RWPE2 (cell line): ENCODE data around the gene MSRB1.

Experiments
- ATAC-seq: fragments of 200-7000 bp; cut with Tn5 transposase; 3 replicates; pipeline ENCODE4 v1.9.1; 2021; ENCODE audit warnings: low read depth
- DNase-seq: peaks from one replicate; pipeline ENCODE4 v3.0.0-alpha.2; 2020; ENCODE audit warnings: low spot score
- H3K27ac ChIP-seq: fragments of 450-650 bp; 2 replicates; pipeline ENCODE4 v1.5.1; 2017; ENCODE audit warnings: mild to moderate bottlenecking; ENCODE audit not compliant: poor library complexity, severe bottlenecking
- H3K27me3 ChIP-seq: fragments of 250-450 bp; sonication (Bioruptor Pico); 2 replicates; pipeline ENCODE4 v1.5.1; 2021; ENCODE audit warnings: mild to moderate bottlenecking, moderate library complexity; ENCODE audit not compliant: insufficient read depth, poor library complexity, severe bottlenecking
- H3K36me3 ChIP-seq: fragments of 250-450 bp; sonication (Bioruptor Pico); 2 replicates; pipeline ENCODE4 v1.5.1; 2020; ENCODE audit warnings: low read depth, mild to moderate bottlenecking, moderate library complexity
- H3K4me1 ChIP-seq: fragments of 250-450 bp; sonication (Bioruptor Pico); 2 replicates; pipeline ENCODE4 v1.5.1; 2021; ENCODE audit warnings: mild to moderate bottlenecking, moderate library complexity; ENCODE audit not compliant: insufficient read depth, poor library complexity, severe bottlenecking
- H3K4me3 ChIP-seq: fragments of 250-450 bp; sonication (Bioruptor Pico); 2 replicates; pipeline ENCODE4 v1.5.1; 2021; ENCODE audit warnings: mild to moderate bottlenecking, moderate library complexity; ENCODE audit not compliant: severe bottlenecking
- H3K9me3 ChIP-seq: fragments of 250-450 bp; sonication (Bioruptor Pico); 2 replicates; pipeline ENCODE4 v1.5.1; 2021; ENCODE audit warnings: mild to moderate bottlenecking, moderate library complexity; ENCODE audit not compliant: severe bottlenecking
- CTCF ChIP-seq: fragments of 450-650 bp; IDR thresholded peaks from one replicate; pipeline ENCODE4 v1.5.1; 2017; ENCODE audit warnings: mild to moderate bottlenecking, moderate library complexity; ENCODE audit not compliant: poor library complexity, severe bottlenecking

Gene MSRB1

GRCh38 chr16:1936945-1937479, 6.0 kb downstream of the MSRB1 start:
- TF ChIP-seq CTCF = no peak
- no peak for ATAC-seq
- H3K36me3 ChIP-seq = peaks cover 6% of the 10 kb centered on the region; the same call in 1 of the 2 replicates

GRCh38 chr16:1933097-1933661, 9.8 kb downstream of the MSRB1 start:
- Histone ChIP-seq H3K4me1 (no peaks in the 10 kb centered on the region), H3K36me3 (no peaks in the 10 kb centered on the region), H3K27ac (no peak overlapping the region), H3K4me3 (no peak overlapping the region), H3K27me3 (no peaks in the 10 kb centered on the region), H3K9me3 (no peaks in the 10 kb centered on the region)
- no peak for TF ChIP-seq CTCF
- DNase-seq = peak; percentile 61
- no peak for ATAC-seq

More at GRCh38 chr16:1936945-1937479, 6.0 kb downstream of the MSRB1 start:
- Histone ChIP-seq H3K27me3 (no peaks in the 10 kb centered on the region), H3K9me3 (no peaks in the 10 kb centered on the region), H3K4me3 (no peak overlapping the region), H3K27ac (no peak overlapping the region), H3K4me1 (peaks cover 2% of the 10 kb centered on the region)
- DNase-seq = no peak

- H3K27me3 ChIP-seq = no peaks in the 10 kb centered on the region
- ATAC-seq (peak; percentile 44; the same call in 2 of the 3 replicates), DNase-seq (peak; percentile 61)
- peak; percentile 35 for TF ChIP-seq CTCF
- no peak overlapping the region for H3K27ac ChIP-seq
- H3K36me3 ChIP-seq = no peaks in the 10 kb centered on the region
- no peak overlapping the region for H3K4me3 ChIP-seq
- no peaks in the 10 kb centered on the region for H3K4me1 ChIP-seq
- no peaks in the 10 kb centered on the region for H3K9me3 ChIP-seq
These were observed 10.7 kb downstream of the MSRB1 start for GRCh38 chr16:1932050-1933028.

- Histone ChIP-seq H3K36me3 (no peaks in the 10 kb centered on the region), H3K9me3 (no peaks in the 10 kb centered on the region), H3K4me1 (no peaks in the 10 kb centered on the region), H3K27me3 (no peaks in the 10 kb centered on the region), H3K27ac (no peak overlapping the region), H3K4me3 (no peak overlapping the region)
- DNase-seq = no peak
- ATAC-seq = no peak
- no peak for TF ChIP-seq CTCF
These were observed 12.7 kb downstream of the MSRB1 start for GRCh38 chr16:1930338-1930720.
